ENCODE results near the gene HDAC1. TPM values are rescaled to one million over a fixed set of nuclear protein-coding genes. Genes with fewer than 3 reads are reported as not detected.
"Not testable (repeated sequence)": the region's sequence is repeated elsewhere in the genome, so short reads cannot be mapped to it uniquely, and the experiment has no call there.

Gene HDAC1
- total and polyA plus RNA-seq, 8 donors, result 27.0 to 77.9 (median 31.3) TPM

DNA sequence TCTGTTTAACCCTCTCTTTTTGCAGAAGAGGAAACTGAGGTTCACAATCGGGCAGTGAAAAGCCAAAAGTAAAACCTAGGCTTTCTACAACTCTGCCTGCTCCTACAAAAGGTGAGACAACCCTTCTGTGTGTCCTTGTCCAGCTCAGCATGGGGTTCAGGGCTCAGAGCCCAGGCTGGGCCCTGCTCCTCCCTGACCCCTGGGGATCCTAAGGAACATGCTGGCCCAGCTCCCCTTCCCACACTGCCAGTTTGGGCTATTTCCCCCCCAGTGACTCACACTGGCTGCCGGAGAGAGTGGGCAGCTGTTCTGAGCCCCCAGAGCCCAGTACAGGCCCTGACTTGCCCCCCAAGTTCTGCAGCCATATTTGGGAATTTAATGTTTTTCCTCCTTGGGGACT lies 61.5 kb downstream of the HDAC1 start:
- TF ChIP-seq, protein P1, sequence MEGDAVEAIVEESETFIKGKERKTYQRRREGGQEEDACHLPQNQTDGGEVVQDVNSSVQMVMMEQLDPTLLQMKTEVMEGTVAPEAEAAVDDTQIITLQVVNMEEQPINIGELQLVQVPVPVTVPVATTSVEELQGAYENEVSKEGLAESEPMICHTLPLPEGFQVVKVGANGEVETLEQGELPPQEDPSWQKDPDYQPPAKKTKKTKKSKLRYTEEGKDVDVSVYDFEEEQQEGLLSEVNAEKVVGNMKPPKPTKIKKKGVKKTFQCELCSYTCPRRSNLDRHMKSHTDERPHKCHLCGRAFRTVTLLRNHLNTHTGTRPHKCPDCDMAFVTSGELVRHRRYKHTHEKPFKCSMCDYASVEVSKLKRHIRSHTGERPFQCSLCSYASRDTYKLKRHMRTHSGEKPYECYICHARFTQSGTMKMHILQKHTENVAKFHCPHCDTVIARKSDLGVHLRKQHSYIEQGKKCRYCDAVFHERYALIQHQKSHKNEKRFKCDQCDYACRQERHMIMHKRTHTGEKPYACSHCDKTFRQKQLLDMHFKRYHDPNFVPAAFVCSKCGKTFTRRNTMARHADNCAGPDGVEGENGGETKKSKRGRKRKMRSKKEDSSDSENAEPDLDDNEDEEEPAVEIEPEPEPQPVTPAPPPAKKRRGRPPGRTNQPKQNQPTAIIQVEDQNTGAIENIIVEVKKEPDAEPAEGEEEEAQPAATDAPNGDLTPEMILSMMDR (IDR thresholded peaks at IDR 0.05), result no peak
- Histone ChIP-seq H3K27ac (no peak overlapping the region), H3K4me1 (peaks cover 0 to 17% (median 14%) of the 10 kb centered on the region in 3 donors), H3K36me3 (no peaks in the 10 kb centered on the region), H3K9me3 (no peaks in the 10 kb centered on the region), H3K4me3 (no peak overlapping the region), H3K27me3 (no peaks in the 10 kb centered on the region)
- no peak for FAIRE-seq
- intact Hi-C loops (cut with DNase I), result no loop called here
- DNase-seq, result peak in 1 of 6 donors; percentile 36
- 71 to 82% methylated on average over 2 of the region's 2 CpGs for WGBS, 2 donors
- no peak for ATAC-seq

DNA sequence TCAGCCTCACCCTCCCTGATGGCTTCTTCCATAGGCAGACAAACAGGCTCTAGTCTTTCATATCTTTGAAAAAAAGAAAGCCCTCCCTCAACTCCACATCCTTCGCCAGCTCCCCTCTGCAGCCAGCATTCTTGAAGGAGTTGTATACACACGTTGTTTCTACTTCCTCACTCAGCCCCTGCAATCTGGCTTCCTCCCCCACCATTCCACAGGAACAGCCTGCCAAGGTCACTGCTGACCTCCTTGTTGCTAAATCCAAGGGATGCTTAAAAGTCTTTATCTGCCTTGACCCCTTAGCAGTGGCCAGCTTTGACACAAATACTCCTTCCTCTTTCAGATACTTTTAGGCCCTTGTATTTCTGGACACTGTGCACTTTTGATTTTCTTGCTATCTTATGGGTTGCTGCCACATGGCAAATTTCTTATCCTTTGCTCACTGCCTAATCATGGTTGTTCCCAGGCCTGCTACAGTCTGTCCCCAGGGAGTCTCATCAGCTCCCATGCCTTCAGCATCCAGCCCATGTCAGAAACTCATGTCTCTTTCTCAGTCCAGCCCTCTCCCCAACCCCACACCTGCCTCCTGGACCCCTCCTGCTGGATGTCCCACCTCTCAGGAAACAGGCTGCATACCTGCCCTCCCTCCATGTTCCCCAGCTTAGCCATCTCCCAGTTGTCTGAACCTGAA lies 62.1 kb downstream of the HDAC1 start:
- Histone ChIP-seq H3K27ac (no peak overlapping the region), H3K9me3 (no peaks in the 10 kb centered on the region), H3K36me3 (no peaks in the 10 kb centered on the region), H3K27me3 (no peaks in the 10 kb centered on the region), H3K4me1 (peaks cover 0 to 17% (median 14%) of the 10 kb centered on the region in 3 donors), H3K4me3 (no peak overlapping the region)
- intact Hi-C loops (cut with DNase I), result no loop called here
- DNase-seq (peak in 1 of 6 donors; percentile 30), ATAC-seq (no peak), FAIRE-seq (no peak)
- TF ChIP-seq, protein P1 (IDR thresholded peaks at IDR 0.05), result no peak
- 45 to 49% methylated on average over 2 of the region's 2 CpGs for WGBS, 2 donors

DNA sequence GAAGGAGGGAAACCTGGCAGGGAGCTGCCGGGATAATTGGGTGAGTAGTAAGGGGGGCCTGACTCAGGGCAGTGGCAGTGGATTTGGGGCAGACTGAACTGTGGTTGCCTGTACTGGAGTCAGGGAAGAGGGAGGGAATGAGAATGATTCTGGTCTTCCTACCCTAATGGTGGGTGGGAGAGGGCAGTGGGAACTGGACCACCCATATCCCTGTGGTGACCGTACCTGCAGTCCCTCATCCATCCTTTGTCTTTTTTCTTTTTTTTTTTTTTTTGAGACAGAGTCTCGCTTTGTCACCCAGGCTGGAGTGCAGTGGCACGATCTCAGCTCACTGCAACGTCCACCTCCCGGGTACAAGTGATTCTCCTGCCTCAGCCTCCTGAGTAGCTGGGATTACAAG lies 63.9 kb downstream of the HDAC1 start:
- H3K4me3 ChIP-seq; H3K27ac ChIP-seq; H3K9me3 ChIP-seq; intact Hi-C loops (cut with DNase I); H3K36me3 ChIP-seq; FAIRE-seq; ATAC-seq; H3K27me3 ChIP-seq: not testable (repeated sequence)
- peak in 1 of 6 donors; percentile 6 for DNase-seq
- 92 to 95% methylated on average over 5 to 6 of the region's 6 CpGs for WGBS, 2 donors
- H3K4me1 ChIP-seq, result peaks cover 0 to 17% (median 14%) of the 10 kb centered on the region in 3 donors

DNA sequence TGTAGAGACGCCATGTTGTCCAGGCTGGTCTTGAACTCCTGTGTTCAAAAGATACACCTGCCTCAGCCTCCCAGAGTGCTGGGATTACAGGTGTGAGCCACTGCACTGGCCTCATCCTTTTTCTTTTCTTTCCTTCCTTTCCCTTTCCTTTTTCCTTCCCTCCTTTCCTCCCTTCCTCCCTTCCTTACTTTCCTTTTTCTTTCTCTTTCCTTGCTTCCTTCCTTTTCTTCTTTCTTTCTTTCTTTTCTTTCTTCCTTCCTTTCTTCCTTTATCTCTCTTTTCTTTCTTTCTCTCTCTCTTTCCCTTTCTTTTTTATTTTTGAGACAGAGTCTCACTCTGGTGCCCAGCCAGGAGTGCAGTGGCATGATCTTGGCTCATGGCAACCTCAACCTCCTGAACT lies 64.6 kb downstream of the HDAC1 start:
- H3K4me3 ChIP-seq, result no peak overlapping the region
- intact Hi-C loops (cut with DNase I), result no loop called here
- H3K27ac ChIP-seq, result no peak overlapping the region
- no peak for FAIRE-seq
- no peaks in the 10 kb centered on the region for H3K36me3 ChIP-seq
- H3K9me3 ChIP-seq, result no peaks in the 10 kb centered on the region
- no peak for ATAC-seq
- no peak for DNase-seq
- 92 to 98% methylated on average over 1 of the region's 1 CpG for WGBS, 2 donors
- no peaks in the 10 kb centered on the region for H3K27me3 ChIP-seq
- peaks cover 0 to 17% (median 17%) of the 10 kb centered on the region in 3 donors for H3K4me1 ChIP-seq
- TF ChIP-seq, protein P1 (IDR thresholded peaks at IDR 0.05), result no peak

DNA sequence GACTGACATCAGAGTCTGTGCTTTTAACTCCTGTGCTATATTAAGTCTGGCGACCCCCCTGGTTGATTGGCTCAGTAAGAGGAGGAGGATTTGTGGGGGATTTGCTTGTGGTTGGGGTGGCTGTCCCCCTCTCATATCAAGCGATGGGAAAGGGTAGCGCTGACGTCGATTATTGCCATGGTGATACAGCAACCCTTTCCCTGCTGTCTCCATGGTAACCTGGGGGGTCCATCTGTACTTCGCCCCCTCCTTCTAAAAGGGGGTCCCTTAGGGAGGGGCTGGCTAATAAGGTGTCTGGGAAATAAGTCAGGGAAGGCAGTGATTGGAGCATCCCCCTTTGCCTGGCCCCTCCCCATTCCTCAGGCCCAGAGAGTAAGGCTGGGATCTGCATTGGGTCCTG lies 65.7 kb downstream of the HDAC1 start:
- intact Hi-C loops (cut with DNase I), result no loop called here
- H3K27me3 ChIP-seq, result no peaks in the 10 kb centered on the region
- H3K36me3 ChIP-seq, result no peaks in the 10 kb centered on the region
- no peak for DNase-seq
- H3K27ac ChIP-seq, result no peak overlapping the region
- ATAC-seq, result no peak
- H3K9me3 ChIP-seq, result no peaks in the 10 kb centered on the region
- no peak overlapping the region for H3K4me3 ChIP-seq
- WGBS, 2 donors, result 70 to 80% methylated on average over 6 of the region's 6 CpGs
- TF ChIP-seq, protein P1 (IDR thresholded peaks at IDR 0.05), result no peak
- FAIRE-seq, result no peak
- peaks cover 4 to 17% (median 11%) of the 10 kb centered on the region in 3 donors for H3K4me1 ChIP-seq

Data from pancreas (tissue), 10 donors.